Stimulated activated CD4-positive, alpha-beta T cell treated with anti-CD3 and anti-CD28 coated beads, Interleukin-2, amount 100 ng/mL, for 4 hours (primary cell): ENCODE measurements around the gene HECA.
A peak's percentile ranks its signal among the peaks of the same experiment; 100 is the strongest.

Source experiments
- DNase-seq: peaks from one replicate; pipeline ENCODE4 v3.0.0-alpha.2; 2020; ENCODE audit warnings: low read depth

The HECA gene

GRCh38 chr6:139161169-139161568 lies 26.3 kb downstream of the HECA start:
- peak; percentile 52 for DNase-seq

GRCh38 chr6:139161817-139162284 lies 27.0 kb downstream of the HECA start:
- peak; percentile 61 for DNase-seq

DNA sequence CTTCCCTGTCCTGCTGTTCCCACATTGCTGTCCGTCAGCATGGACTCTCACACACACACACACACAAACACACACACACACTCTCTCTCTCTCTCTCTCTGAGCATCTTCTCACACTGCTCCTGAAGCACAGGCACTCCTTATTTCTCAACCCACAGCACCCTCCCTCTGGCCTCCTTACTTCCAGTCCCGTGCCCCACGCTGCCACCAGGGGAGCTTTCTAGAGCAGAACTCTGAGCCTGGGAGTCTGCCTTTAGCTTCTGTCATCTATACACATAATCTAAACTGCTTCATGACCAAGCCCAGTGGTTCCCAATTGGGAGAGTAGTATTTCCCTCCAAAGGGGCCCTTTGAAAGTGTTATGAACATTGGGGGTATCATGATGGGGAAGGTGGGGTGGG lies 29.1 kb downstream of the HECA start:
- DNase-seq: no peak

DNA sequence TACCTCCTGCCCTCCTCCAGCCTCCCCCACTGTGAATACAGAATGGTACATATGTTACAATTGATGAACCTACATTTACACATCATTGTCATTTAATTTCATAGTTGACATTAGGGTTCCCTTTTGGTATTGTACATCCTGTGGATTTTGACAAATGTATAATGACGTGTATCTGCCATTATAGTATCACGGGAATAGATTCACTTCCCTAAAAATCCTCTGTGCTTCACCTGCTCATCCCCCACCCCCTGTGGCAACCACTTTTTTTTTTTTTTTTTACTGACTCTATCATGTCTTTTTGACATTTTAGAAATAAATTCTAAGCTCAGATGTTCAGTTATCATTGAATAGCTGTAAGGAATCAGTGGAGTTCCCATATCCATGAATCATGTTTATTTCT lies 30.4 kb downstream of the HECA start:
- no peak for DNase-seq

- DNase-seq: no peak
Measured at GRCh38 chr6:139166238-139166955, 31.5 kb downstream of the HECA start.

GRCh38 chr6:139166956-139167313 lies 32.1 kb downstream of the HECA start:
- DNase-seq: no peak

GRCh38 chr6:139172151-139172550 lies 37.3 kb downstream of the HECA start:
- no peak for DNase-seq

- DNase-seq: no peak
Measured at GRCh38 chr6:139172567-139172966, 37.7 kb downstream of the HECA start.

- DNase-seq: peak; percentile 36
Measured at GRCh38 chr6:139173172-139173571, 38.3 kb downstream of the HECA start.

DNA sequence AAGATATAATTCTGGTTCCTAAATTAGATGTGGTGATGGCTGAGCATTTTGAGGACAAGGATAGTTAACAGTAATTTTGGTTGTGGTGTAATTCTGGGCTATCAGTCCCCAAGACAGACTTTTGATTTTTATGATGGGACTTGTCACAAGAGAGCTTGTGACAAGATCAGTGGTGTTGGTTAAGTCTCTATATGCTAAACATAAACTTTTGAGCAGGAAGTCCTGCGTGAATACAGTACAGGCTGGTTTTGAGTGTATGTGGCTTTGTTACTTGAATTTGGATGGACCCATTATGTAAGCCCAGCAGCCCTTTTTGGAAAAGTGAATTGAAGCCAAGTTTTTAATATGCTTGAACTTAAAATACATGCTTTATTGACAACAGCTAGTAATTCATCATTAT lies 38.9 kb downstream of the HECA start:
- DNase-seq: no peak

- DNase-seq: no peak
Measured at GRCh38 chr6:139174961-139175360, 40.1 kb downstream of the HECA start.

- DNase-seq: no peak
Measured at GRCh38 chr6:139175389-139175948, 40.6 kb downstream of the HECA start.

DNA sequence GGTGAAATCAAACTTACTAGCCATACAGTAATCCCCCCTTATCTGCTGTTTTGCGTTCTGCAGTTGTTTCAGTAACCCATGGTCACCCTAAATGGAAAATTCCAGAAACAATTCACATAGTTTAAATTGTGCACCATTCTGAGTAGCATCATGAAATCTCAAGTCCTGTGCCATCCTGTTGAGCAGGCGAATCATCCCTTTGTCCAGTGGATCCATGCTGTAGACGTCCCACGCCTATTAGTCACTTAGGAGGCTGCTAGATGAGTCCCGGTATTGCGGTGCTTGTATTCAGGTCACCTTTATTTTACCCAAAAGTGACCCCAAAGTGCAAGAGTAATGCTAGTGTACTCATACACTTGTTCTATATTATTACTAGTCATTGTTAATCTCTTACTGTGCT lies 46.4 kb downstream of the HECA start:
- no peak for DNase-seq

DNA sequence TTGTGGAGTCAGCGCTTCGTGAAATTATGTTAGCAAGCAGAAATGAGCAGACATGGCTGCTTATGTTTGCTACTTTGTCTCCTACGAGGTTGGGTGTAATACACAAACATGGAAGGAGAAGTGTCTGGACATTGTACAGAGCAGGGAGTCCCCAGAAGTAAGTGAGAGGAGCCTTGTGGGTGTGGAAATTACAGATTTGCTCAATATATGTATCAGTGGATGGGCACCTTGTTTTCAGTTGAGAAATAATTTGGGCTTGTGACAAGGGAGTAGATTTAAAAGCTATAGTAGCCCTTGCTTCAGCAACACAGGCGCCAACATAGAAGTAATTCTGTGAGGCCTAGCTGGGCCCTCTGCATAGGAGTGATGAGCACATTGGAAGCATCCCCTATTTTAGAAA lies 49.2 kb downstream of the HECA start:
- no peak for DNase-seq

GRCh38 chr6:139184459-139184858 lies 49.6 kb downstream of the HECA start:
- DNase-seq: no peak

DNA sequence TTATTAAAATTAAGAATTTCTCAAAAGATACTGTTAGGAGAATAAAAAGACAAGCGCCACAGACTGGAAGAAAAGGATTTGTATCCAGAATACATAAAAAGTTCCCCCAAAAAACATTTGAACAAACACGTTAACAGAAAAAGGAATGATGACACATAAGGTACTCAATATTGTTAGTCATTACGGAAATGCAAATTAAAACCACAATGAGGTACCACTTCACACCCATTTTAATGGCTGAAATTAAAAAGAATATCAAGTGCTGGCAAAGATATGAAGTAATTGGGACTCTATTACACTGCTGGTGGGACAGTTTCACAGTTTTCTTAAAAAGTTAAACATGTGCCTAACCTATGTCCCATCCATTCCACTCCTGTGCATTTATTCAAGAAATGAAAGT lies 51.4 kb downstream of the HECA start:
- no peak for DNase-seq

- no peak for DNase-seq
Measured at GRCh38 chr6:139186692-139187091, 51.8 kb downstream of the HECA start.

DNA sequence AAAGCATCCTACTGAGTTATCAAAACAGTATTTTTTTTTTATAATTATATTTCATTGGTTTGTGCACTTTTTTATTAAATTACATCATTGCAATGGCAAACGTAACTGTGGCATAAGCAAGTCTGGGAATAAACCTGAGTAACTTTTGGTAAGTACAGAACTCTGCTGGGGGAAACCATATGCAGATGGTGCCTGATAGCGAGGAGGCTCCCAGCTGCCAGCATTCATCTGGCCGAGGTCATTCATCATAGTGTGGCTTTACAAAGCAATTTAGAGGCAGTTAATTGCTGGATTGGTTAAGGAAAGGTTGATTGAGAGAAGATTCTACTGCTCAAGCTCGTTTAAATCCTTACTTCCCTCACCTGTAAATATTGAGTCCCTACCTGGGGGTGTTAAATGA lies 52.6 kb downstream of the HECA start:
- no peak for DNase-seq

GRCh38 chr6:139189665-139190064 lies 54.8 kb downstream of the HECA start:
- no peak for DNase-seq

DNA sequence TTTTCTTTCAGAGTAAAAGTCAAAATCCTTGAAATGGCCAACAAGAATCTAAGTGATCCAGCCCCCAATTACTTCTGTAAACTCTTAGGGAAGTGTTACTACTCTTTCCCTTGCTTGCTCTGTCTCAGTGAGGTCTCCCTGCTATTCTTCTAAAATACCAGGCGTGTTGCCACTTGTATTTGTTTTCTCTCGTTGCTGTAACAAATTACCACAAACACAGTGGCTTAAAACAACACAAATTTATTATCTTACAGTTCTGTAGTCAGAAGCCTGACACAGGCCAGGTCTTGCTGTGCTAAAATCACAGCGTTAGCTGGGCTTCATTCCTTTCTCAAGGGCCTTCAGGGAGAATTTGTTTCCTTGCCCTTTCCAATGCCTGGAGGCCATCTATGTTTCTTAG lies 59.9 kb downstream of the HECA start:
- no peak for DNase-seq

- DNase-seq: no peak
Measured at GRCh38 chr6:139198529-139199288, 63.8 kb downstream of the HECA start.

GRCh38 chr6:139201378-139201777 lies 66.5 kb downstream of the HECA start:
- no peak for DNase-seq

GRCh38 chr6:139204978-139205377 lies 70.1 kb downstream of the HECA start:
- DNase-seq: no peak
